ENCODE measurements around the gene ART3.
A peak's percentile ranks its signal among the peaks of the same experiment; 100 is the strongest.
"Not testable (repeated sequence)": the region's sequence is repeated elsewhere in the genome, so short reads cannot be mapped to it uniquely, and the experiment has no call there.

Gene ART3, protein sequence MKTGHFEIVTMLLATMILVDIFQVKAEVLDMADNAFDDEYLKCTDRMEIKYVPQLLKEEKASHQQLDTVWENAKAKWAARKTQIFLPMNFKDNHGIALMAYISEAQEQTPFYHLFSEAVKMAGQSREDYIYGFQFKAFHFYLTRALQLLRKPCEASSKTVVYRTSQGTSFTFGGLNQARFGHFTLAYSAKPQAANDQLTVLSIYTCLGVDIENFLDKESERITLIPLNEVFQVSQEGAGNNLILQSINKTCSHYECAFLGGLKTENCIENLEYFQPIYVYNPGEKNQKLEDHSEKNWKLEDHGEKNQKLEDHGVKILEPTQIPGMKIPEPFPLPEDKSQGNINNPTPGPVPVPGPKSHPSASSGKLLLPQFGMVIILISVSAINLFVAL

DNA sequence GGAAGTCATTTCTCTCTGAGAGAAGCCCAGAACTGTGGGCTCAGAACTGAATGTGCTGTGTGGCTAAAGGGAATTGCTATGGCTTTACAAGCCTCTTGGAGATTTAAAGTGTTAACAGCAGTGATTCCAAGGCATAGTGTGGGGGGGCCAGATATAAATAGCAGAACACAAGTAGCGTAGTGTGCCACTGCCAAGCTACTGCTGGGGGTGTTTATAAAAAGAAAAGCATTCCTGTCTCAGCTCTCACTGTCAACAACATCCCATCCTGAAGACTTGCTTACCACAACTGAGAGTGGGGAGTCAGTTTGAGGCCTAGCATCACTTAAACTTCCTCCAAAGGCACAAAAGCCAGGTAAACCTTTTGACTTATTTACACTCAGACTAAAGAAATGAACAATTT, at the start of gene ART3:
TSS of gene ART3 (plus strand) at position 242 of the 400 bp plus-strand sequence. CDS start 1,181 bp downstream, outside the sequence.
- no peak for DNase-seq (ENCODE audit: extremely low spot score, insufficient read length, low read depth)
- no peak for FAIRE-seq

DNA sequence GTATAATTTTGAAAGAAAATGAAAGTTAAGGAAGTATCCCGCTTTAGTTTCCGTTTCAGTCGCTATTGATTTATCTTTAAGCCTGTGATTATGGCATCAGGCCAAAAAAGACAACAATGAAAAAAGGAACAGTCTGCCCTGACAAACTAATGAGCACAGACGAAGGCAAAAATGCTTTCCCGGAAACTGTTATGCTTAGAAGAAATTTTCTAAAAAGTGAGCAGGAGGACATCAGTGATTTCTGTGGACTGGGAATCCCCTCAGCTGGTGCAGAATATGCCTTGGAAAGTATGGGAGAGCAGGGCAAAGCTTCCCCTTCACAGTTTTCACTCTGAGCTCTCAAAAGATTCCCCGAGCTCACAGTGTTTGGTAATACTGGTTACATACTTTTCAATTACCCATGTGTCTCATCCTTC, 46.2 kb upstream of the ART3 start:
- DNase-seq (ENCODE audit: extremely low spot score, insufficient read length, low read depth) (no peak), FAIRE-seq (no peak)

DNA sequence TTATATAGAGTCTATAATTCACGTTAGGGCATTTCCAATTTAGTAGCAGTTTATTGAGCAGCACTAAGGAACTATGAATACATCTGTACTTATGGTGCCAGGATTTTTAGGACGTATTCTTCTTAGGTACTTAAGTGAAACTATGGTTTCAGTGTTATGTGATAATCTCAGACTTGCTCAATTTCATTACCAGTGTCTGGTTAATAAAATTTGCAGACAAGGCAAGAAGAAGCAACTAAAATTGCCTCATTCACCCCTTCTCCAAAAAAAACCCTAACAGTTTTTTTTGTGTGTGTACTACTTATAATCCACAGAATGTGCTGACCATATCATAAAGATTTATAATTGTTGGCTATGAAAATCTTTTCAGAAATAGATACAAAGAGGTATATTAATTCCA, 45.2 kb upstream of the ART3 start:
- FAIRE-seq = no peak
- no peak for DNase-seq (ENCODE audit: extremely low spot score, insufficient read length, low read depth)

DNA sequence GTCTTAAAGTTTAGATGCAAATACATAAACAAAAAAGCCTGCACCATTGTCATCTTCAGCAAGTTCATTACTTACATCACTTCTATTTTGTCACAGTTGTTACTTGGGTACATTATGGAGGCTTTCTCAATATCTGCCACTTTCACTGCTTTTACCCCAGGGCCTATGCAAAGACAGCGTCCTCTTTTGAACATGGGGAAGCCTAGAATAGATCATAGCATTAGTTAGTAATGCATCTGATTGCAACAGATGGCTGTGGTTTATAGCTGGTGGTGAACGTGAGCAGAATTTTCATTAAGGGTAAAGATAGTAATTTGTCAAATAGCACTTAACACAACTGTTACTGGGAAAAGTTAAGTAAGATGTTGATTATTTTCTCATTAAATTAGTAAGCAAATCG, 39.4 kb upstream of the ART3 start:
- no peak for DNase-seq (ENCODE audit: extremely low spot score, insufficient read length, low read depth)
- peak; percentile 42 for FAIRE-seq

DNA sequence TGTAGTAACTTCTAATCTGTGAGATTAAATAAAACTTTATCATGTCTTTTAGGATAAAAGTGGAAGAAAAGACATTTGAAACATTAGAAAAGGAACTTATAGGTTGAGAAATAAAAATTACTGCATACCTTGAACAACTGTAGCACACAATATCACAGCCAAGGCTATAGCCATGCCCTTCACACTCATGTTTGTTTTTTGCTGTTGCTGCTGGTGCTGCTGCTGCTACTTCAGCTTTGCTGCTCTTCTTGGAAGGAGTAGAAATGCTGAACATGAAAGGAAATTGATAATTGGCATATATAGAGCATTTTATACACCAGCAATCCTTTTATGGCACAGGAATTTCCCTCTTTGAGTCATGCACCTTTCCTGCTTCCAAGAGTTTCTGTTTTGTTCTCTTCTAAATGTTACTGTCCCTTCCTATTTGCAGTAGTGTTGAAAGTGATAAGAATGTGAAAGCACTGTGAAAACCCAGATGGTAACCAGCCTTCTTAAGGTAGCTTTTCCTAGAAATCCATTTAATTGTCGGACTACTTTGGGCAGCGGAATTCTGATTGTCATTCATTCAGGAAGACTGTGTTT, 38.6 kb upstream of the ART3 start, which contains the start of gene CXCL11:
TSS of gene CXCL11 (minus strand) at position 272 of the 582 bp plus-strand sequence. CDS start at position 189, 83 bp downstream.
- no peak for FAIRE-seq
- no peak for DNase-seq (ENCODE audit: extremely low spot score, insufficient read length, low read depth)

DNA sequence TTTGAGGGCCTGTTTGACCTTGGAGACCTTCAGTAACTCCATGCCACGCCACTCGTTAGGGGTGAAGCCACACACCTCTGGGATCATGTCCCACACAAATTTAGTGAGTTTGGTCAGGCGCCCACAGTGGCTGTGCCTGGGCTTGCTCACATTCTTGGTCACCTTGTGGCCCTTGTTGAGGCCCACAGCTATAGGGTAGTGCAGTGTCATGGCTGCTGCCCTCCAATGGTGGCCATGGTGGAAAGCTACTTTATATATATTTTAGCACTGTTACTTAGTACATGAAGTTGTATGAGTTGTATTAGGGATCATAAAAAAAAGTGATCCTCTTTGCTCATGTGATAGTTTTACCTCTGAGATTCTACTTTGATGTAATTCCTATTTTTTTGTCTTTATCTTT, 37.7 kb upstream of the ART3 start:
- FAIRE-seq (no peak), DNase-seq (ENCODE audit: extremely low spot score, insufficient read length, low read depth) (no peak)

DNA sequence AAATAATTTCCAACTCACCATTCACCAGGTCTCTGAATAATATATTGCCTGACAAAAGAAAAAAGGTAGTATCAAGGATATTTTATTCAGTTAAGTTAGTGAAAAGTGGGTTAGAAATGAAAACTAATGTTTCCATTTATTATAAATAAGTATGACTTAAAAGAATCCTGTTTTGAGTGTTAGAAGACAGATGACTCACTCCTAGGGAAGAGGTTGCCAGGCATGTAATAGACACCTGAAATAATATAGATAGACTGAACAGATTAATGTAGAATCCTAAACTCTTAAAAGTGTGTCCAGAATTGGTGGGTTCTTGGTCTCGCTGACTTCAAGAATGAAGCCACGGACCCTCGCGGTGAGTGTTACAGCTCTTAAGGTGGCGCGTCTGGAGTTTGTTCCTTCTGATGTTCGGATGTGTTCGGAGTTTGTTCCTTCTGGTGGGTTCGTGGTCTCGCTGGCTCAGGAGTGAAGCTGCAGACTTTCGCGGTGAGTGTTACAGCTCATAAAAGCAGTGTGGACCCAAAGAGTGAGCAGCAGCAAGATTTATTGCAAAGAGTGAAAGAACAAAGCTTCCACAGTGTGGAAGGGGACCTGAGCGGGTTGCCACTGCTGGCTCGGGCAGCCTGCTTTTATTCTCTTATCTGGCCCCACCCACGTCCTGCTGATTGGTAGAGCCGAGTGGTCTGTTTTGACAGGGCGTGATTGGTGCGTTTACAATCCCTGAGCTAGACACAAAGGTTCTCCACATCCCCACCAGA, 32.1 kb upstream of the ART3 start:
- DNase-seq (ENCODE audit: extremely low spot score, insufficient read length, low read depth); FAIRE-seq: not testable (repeated sequence)

DNA sequence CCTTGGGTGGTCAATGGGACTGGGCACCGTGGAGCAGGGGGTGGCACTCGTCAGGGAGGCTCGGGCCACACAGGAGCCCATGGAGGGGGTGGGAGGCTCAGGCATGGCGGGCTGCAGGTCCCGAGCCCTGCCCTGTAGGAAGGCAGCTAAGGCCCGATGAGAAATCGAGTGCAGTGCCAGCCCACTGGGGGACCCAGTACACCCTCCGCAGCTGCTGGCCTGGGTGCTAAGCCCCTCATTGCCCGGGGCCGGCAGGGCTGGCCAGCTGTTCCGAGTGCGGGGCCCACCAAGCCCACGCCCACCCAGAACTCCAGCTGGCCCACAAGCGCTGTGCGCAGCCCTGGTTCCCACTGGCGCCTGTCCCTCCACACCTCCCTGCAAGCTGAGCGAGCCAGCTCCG, 31.2 kb upstream of the ART3 start:
- FAIRE-seq; DNase-seq (ENCODE audit: extremely low spot score, insufficient read length, low read depth): not testable (repeated sequence)

DNA sequence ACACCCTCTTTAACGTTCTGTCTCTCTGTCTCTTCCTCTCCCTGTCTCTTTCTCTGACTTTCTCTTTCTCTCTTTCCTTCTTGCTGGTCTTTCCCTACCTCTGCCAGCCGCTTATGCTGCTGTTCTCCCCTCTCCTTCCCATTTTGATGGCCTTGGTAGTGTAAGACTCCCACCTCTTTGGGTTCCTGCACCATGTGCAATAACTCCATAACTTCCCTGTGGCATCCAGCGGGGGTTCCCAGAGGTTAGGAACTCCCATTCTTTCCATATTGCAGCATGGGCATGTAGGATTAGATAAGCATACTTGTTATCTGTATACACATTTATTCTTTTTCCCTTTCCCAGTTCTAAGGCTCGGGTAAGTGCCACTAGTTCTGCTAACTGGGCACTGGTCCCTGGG, 29.8 kb upstream of the ART3 start:
- not testable (repeated sequence) for DNase-seq (ENCODE audit: extremely low spot score, insufficient read length, low read depth); FAIRE-seq

DNA sequence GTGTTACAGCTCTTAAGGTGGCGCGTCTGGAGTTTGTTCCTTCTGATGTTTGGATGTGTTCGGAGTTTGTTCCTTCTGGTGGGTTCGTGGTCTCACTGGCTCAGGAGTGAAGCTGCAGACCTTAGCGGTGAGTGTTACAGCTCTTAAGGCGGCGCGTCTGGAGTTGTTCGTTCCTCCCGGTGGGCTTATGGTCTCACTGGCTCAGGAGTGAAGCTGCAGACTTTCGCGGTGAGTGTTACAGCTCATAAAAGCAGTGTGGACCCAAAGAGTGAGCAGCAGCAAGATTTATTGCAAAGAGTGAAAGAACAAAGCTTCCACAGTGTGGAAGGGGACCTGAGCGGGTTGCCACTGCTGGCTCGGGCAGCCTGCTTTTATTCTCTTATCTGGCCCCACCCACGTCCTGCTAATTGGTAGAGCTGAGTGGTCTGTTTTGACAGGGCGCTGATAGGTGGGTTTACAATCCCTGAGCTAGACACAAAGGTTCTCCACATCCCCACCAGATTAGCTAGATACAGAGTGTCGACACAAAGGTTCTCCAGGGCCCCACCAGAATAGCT, 24.6 kb upstream of the ART3 start:
- not testable (repeated sequence) for DNase-seq (ENCODE audit: extremely low spot score, insufficient read length, low read depth); FAIRE-seq

DNA sequence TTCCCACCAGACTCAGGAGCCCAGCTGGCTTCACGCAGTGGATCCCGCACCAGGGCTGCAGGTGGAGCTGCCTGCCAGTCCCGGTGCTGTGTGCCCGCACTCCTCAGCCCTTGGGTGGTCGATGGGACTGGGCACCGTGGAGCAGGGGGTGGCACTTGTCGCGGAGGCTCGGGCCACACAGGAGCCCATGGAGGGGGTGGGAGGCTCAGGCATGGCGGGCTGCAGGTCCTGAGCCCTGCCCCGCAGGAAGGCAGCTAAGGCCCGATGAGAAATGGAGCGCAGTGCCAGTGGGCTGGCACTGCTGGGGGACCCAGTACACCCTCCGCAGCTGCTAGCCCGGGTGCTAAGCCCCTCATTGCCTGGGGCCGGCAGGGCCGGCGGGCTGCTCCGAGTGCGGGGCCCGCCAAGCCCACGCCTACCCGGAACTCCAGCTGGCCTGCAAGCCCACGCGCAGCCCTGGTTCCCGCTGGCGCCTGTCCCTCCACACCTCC, 23.9 kb upstream of the ART3 start:
- not testable (repeated sequence) for FAIRE-seq; DNase-seq (ENCODE audit: extremely low spot score, insufficient read length, low read depth)

DNA sequence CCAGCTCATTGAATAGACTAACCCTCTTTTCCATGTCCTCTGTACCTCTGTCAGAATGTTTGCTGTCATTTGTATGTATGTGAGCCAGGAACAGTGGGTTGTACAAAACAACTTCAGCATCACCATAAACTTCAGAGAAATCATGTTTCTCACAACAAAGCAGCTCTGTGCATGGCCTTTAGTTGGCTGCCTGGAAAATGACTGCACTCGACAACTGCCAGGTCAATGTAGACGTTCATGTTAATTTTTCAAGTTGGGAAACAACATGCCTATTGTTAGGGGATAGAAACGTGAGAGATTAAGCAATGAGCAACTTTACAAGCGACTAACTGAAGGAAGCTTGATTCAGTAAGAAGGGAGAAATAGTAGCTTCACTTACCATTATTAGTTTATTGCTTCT, 20.8 kb upstream of the ART3 start:
- DNase-seq (ENCODE audit: extremely low spot score, insufficient read length, low read depth) = no peak
- FAIRE-seq = peak; percentile 29

DNA sequence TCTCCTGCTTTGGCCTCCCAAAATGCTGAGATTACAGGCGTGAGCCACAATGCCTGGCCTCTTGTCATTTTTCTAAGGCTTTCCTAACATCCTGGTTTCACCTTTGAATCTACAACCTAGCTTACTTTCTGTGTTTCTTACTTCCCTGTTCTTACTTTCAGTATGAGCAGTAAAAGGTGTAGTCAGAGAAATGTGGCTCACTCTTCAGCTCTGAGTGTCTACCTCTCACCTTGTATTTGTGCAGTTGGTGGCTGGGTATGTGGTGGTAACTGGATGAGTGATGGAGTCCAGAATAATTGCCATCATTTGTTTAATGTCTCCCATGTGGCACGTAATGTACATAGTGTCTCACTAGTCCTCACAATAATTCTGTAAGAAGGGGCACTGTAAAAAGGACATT, 19.5 kb upstream of the ART3 start:
- DNase-seq (ENCODE audit: extremely low spot score, insufficient read length, low read depth) (peak; percentile 50), FAIRE-seq (peak; percentile 96)

DNA sequence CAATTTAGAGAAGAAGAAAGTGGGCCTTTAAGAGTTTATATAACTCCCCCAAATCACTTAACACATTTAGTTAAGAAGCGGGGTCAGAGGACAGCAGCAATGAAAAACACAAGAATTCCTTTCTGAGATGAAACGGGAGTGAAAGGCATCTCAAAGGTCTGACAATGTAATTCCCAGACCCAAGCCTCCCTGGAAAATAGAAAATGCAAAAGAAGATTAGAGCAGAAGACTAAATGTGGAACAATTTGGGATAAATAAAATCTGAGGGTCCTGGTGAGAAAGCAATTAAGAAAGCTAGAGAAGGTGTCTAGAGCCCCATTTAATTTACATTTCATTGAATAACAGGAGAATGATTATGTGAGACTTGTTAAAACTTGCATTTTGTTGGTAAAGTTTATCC, 19.1 kb upstream of the ART3 start:
- DNase-seq (ENCODE audit: extremely low spot score, insufficient read length, low read depth) (no peak), FAIRE-seq (no peak)

DNA sequence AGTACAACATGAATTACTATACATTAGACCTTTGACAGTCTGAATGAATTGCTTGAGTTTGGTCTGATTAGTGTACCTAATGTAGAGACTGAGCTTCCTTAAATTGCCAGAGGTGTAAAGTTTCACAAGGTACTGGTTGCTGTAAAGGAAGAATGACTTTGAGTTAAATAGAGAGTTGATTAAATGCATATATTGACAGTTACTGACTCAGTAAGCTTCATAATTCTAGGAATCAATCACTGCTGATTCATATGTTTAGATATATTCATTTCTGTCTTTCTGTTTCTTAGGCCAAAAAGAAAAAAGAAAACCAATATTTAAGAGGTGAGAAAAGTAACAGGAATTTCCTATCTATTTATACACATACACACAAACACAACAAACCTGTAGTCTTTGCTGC, 16.2 kb upstream of the ART3 start:
- FAIRE-seq (peak; percentile 86), DNase-seq (ENCODE audit: extremely low spot score, insufficient read length, low read depth) (peak; percentile 22)

DNA sequence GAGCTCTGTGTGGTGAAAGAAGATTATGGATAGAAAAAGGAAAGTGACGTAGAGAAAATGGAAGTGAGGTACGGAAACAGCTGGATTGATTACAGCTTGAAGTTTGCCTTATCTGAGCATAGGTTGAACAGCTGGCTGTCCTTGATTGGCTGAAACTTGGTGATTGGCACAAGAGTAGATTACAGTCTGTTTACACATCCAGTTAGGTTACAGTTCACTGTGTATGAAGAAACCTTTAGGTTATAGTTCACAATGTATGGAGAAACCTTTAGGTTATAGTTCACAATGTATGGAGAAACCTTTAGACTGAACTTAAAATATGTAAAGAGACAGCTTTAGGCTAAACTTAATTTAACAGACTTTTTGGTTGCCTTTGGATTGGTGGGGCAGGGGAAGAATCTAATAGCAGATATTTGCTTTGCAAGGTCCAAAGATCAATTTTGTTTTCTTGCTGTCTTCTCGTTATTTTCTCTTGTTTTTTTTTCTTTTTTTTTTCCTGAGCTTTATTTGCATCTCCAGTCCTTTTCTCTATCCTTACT, 15.6 kb upstream of the ART3 start:
- DNase-seq (ENCODE audit: extremely low spot score, insufficient read length, low read depth) (no peak), FAIRE-seq (no peak)

DNA sequence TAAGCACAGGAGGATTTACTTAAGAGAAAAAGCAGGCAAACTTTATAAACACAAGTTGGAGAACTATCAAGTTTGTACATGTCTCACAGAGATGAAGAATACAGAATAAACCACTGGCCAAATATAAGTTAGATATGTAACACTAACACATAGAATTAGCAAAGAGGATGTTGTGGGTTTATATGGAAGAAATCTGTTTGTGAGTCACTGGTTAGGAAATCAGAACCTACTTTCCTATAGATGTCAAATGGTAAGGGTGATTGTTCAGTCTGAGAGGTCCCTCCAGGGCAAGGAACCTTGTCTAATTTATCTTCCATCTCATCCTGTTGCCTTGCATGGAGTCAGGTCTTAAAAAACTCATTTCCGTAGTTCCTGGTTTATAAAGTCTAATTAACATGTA, 14.8 kb upstream of the ART3 start:
- DNase-seq (ENCODE audit: extremely low spot score, insufficient read length, low read depth) = no peak
- FAIRE-seq = no peak

DNA sequence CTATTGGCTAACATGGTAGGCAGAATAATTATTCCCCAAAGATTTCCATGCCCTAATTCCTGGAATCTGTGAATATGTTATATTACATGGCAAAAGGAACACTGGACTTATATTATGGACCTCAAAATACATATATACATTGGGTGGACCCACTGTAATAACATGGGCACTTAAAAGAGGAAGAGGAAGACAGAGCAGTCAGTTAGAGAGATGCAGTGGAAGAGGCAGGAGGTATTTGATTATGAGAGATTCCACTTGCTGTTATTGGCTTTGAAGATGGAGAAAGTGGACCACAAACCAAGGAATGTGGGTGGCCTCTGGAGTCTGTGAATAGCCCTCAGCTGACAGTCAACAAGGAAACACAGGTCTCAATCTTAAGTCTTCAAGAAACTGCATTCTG, 14.0 kb upstream of the ART3 start:
- DNase-seq (ENCODE audit: extremely low spot score, insufficient read length, low read depth) (no peak), FAIRE-seq (no peak)

DNA sequence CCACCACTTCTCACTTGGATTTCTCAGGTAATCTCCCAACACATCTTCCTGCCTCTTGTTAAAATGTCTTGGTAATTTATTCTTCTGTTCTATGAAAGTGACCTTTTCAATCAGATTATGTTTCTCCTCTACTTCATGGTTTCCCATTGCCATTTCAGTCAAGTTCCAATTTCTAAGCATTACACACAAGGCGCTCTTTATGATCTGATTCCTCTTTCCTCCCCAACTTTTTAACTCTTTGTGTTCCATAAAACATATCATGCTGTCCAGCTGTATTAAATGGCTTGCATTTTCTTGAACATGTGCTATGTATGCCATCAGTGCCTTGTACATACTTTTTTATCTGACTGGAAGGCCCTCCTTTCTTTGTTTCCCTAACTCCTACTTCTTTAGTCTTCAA, 13.1 kb upstream of the ART3 start:
- FAIRE-seq (no peak), DNase-seq (ENCODE audit: extremely low spot score, insufficient read length, low read depth) (no peak)

DNA sequence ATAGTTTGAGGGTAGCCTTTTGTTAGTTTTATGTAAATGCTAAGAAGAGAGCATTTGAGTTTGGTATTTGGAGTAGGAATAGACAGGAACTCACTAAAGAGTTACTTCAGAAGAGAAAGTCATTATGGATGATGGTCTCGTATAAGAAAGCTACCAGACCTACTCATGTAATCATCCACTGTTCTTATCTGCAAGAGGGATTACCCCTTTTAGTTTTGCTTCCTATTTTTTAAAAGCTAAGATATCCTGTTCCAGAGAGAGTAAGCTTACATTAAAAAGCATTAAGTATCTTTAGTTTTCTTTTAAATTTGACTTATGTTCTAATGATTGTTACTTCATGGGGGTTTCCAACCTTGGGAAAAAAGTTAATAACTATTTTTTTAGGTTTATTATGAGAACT, 12.5 kb upstream of the ART3 start:
- peak; percentile 73 for FAIRE-seq

More for the DNA sequence above, 12.5 kb upstream of the ART3 start:
- DNase-seq (ENCODE audit: extremely low spot score, insufficient read length, low read depth) = no peak

Data from GM18507 (cell line).